Kidney epithelial cell (primary cell): ENCODE measurements around the gene SDF2. TPM values are rescaled to one million over a fixed set of nuclear protein-coding genes. Genes with fewer than 3 reads are reported as not detected.

Experiments
- DNase-seq: peaks from one replicate; pipeline ENCODE4 v3.0.0-alpha.2; 2010; ENCODE audit warnings: low read depth
- H3K27me3 ChIP-seq: 2 replicates; pipeline ENCODE4 v1.6.0; 2011; ENCODE audit warnings: low read length; ENCODE audit not compliant: control insufficient read depth, insufficient read depth
- H3K36me3 ChIP-seq: 2 replicates; pipeline ENCODE4 v1.5.1; 2011; ENCODE audit warnings: low read length; ENCODE audit not compliant: control insufficient read depth, insufficient read depth
- H3K4me3 ChIP-seq: 2 replicates; pipeline ENCODE4 v1.5.1; 2011; ENCODE audit warnings: low read depth, mild to moderate bottlenecking, control low read depth, low read length
- total RNA-seq: library from RNA; depleted of rRNA; stranded (reverse); fragments of >200 nt; gene quantifications from 2 replicates; pipeline ENCODE4 v1.2.3, GENCODE V29; 2015
- TF ChIP-seq, protein P1 (sequence below): IDR thresholded peaks from 2 replicates; pipeline ENCODE4 v1.5.1; 2011; ENCODE audit warnings: mild to moderate bottlenecking, moderate library complexity, low read length, control low read depth, inconsistent platforms; ENCODE audit not compliant: insufficient read depth, poor library complexity, severe bottlenecking

Gene SDF2
- total RNA-seq, 1 donor from 2014 or later: 41.2 TPM

DNA sequence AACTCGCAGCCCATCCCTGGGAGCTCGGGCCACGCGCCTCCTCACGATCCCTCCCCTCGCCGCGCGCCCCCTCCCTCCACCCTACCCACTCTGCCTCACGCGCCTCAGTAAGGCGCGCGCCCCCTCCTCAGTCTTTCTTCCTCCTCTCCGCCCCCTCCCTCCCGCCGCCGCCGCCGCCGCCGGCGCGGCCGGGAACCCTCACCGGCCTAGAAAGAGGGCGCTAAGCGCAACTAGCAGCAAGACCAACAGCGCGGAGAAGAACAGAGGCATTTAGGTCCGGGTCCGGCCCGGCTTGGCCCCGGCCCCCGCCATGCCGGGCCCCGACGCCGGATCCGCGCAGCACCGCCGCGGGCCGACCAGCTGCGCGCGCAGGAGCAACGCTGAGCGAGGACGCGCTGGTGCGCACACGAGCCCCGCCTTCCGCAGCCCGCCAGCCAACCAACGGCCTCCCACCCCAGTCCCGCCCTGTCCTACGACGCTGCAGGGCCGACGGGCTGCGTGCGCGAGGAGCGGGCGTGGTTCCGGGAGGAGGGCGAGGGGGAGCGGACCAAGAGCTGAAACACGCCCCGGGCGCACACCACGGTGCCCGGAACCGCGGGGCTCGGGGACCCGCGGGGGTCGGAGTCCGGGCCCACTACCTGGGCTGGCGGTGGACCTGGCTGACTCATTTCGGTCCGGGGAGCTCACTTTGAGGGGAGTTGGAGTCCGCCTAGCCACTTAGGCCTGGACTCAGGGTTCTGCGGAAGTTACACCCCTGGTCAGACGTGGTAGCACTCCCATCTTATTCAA, 16.7 kb downstream of the SDF2 start, which contains the start of gene BLTP2:
TSS of gene BLTP2 (minus strand) at position 372 of the 789 bp plus-strand sequence. CDS start at position 270, 102 bp downstream.
- peak; percentile 79 for DNase-seq

DNA sequence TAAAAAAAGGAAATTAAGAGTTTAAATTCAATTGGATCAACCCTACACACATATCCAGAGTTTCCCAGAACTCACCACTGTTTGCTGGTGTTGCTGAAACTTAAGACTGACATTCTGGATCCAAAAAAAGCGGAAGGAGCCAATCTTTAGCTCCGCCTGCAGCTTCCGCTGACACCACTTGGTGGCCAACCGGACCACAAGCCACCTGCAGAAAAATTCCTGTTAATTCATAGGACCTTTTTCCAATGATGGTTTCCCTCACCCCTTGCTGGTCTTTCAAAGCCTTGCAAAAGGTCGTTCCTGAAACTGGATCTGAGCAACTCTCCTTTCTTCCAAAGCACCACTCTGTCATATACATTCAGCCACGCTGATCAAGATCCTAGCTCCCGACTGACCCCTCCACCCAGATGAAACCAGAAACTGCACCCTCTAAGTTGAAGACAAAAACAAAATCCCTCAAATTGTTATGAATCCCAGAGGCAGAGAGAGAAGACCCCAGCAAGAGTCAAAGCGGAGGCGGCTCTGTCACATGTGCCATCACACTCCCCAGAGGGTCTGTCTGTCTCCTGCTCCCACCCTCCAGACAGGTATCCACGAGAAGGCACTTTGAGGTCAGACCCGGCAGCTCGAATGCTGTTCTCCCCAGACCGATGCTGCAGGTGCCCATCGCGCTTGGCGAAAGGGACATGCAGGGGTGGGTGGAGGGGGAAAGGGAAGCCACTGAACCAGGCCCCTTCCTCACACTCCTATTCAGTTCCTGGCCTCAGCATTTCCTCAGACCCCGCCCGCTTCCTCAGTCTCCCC, 17.5 kb downstream of the SDF2 start:
- TF ChIP-seq, protein P1, sequence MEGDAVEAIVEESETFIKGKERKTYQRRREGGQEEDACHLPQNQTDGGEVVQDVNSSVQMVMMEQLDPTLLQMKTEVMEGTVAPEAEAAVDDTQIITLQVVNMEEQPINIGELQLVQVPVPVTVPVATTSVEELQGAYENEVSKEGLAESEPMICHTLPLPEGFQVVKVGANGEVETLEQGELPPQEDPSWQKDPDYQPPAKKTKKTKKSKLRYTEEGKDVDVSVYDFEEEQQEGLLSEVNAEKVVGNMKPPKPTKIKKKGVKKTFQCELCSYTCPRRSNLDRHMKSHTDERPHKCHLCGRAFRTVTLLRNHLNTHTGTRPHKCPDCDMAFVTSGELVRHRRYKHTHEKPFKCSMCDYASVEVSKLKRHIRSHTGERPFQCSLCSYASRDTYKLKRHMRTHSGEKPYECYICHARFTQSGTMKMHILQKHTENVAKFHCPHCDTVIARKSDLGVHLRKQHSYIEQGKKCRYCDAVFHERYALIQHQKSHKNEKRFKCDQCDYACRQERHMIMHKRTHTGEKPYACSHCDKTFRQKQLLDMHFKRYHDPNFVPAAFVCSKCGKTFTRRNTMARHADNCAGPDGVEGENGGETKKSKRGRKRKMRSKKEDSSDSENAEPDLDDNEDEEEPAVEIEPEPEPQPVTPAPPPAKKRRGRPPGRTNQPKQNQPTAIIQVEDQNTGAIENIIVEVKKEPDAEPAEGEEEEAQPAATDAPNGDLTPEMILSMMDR: peak; percentile 63
- Histone ChIP-seq H3K27me3 (no peaks in the 10 kb centered on the region), H3K4me3 (peak overlapping the region; percentile 84), H3K36me3 (peaks cover 3% of the 10 kb centered on the region)
- DNase-seq: no peak

More for the DNA sequence above, 16.7 kb downstream of the SDF2 start, which contains the start of gene BLTP2:
- H3K36me3 ChIP-seq: no peaks in the 10 kb centered on the region
- TF ChIP-seq, protein P1: no peak
- H3K4me3 ChIP-seq: peak within 1 kb of the TSS; percentile 84
- H3K27me3 ChIP-seq: no peaks in the 10 kb centered on the region

DNA sequence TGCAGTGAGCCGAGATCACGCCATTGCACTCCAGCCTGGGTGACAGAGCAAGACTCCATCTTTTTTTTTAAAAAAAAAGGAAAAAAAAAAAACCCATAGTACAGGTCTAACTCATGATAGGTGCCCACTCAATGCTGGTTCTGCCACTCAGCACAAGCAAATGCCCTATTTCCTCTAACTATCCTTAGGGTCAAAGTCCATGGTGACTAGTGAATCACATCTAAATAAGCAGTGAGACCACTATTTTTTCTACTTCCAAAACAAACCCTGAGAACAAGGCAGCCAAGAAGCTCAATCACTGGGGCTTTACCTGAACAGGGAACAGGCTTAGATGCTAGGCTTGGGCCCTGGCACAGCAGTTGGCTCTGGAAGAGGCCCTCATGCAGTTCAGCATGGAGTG, 20.1 kb downstream of the SDF2 start:
- Histone ChIP-seq H3K36me3 (peaks cover 9% of the 10 kb centered on the region), H3K27me3 (no peaks in the 10 kb centered on the region), H3K4me3 (no peak overlapping the region)
- TF ChIP-seq, protein P1: no peak
- no peak for DNase-seq

DNA sequence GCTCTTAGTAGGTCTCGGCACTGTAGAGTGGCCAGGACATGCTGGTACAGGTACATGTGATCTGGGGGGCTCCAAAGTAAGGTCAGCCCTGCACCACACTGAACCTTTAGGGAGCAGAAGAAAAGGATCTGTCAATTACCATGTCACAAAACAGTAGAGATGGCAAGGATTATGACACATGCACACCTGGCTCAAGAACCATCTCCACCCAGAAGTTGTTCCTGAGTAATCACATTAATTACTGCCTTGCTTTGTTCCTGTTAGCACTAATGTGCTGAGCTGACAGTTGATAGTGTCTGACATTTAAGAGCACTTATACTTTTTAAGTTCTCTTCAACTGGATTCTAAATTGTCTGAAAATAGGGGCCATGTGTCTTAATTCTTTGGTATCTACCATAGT, 26.2 kb downstream of the SDF2 start:
- H3K4me3 ChIP-seq: no peak overlapping the region
- H3K36me3 ChIP-seq: peaks cover 13% of the 10 kb centered on the region
- TF ChIP-seq, protein P1: no peak
- DNase-seq: no peak
- no peaks in the 10 kb centered on the region for H3K27me3 ChIP-seq

DNA sequence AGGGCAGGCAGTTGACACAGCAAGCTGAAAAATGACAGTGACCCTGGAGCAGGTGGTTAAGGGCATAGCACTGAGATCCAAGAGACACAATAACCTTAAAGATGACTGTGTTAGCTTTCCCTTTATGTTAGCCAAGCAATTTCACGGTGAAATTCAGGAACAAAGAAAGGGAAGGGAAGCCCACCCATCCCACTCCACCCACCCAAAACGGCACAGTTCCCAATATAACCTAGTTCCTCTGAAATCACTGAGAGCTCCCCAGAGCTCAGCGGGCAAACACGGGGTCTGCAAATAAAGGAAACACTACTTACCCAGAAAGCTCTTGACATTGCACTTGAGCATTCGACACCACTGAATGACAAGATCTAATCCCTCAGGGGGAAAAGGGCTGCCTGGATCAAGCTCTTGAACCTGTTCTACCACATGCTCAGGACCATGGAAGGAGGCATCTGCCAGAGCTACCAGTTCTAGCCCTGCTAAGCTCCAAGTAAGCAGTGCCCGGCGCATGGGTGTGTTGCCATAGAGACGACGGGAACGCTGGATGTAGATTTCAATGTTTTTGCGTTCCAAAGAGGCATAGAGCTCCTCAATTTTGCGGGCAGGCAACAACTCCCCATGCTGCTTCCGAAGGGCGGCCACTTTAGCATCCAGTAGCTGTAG, 27.4 kb downstream of the SDF2 start:
- Histone ChIP-seq H3K36me3 (peaks cover 9% of the 10 kb centered on the region), H3K27me3 (no peaks in the 10 kb centered on the region), H3K4me3 (no peak overlapping the region)
- TF ChIP-seq, protein P1: no peak
- no peak for DNase-seq
